NCI-H2196 treated with DMSO at 0.1 percent for 48 hours (cell line): ENCODE data around the gene SORCS2.

Experiments
- DNase-seq: peaks from one replicate; lab custom pipeline; 2025; ENCODE audit not compliant: unreplicated experiment; lab: John Stamatoyannopoulos, UW

Gene SORCS2

GRCh38 chr4:7217474-7218321 is 25.4 kb downstream of the SORCS2 start:
- no peak for DNase-seq

GRCh38 chr4:7218686-7219085 is 26.3 kb downstream of the SORCS2 start:
- DNase-seq: no peak

- no peak for DNase-seq
Observed at GRCh38 chr4:7222521-7222920, 30.2 kb downstream of the SORCS2 start.

GRCh38 chr4:7223541-7223940 is 31.2 kb downstream of the SORCS2 start:
- no peak for DNase-seq

GRCh38 chr4:7224001-7224400 is 31.7 kb downstream of the SORCS2 start:
- no peak for DNase-seq

GRCh38 chr4:7224878-7225533 is 32.7 kb downstream of the SORCS2 start:
- no peak for DNase-seq

- DNase-seq: no peak
Observed at GRCh38 chr4:7226439-7226838, 34.1 kb downstream of the SORCS2 start.

GRCh38 chr4:7227008-7227407 is 34.7 kb downstream of the SORCS2 start:
- no peak for DNase-seq

- DNase-seq: no peak
Observed at GRCh38 chr4:7228734-7229133, 36.4 kb downstream of the SORCS2 start.

- no peak for DNase-seq
Observed at GRCh38 chr4:7232061-7232650, 39.8 kb downstream of the SORCS2 start.

- DNase-seq: no peak
Observed at GRCh38 chr4:7233006-7233580, 40.8 kb downstream of the SORCS2 start.

- DNase-seq: no peak
Observed at GRCh38 chr4:7233601-7234000, 41.3 kb downstream of the SORCS2 start.

- no peak for DNase-seq
Observed at GRCh38 chr4:7234355-7235029, 42.2 kb downstream of the SORCS2 start.

- no peak for DNase-seq
Observed at GRCh38 chr4:7235030-7235380, 42.7 kb downstream of the SORCS2 start.

- no peak for DNase-seq
Observed at GRCh38 chr4:7236847-7237246, 44.5 kb downstream of the SORCS2 start.

- DNase-seq: no peak
Observed at GRCh38 chr4:7237873-7238272, 45.5 kb downstream of the SORCS2 start.

- no peak for DNase-seq
Observed at GRCh38 chr4:7238300-7238960, 46.1 kb downstream of the SORCS2 start.

GRCh38 chr4:7239101-7239820 is 46.9 kb downstream of the SORCS2 start:
- DNase-seq: no peak

- DNase-seq: no peak
Observed at GRCh38 chr4:7239844-7240243, 47.5 kb downstream of the SORCS2 start.

GRCh38 chr4:7240306-7240705 is 48.0 kb downstream of the SORCS2 start:
- no peak for DNase-seq
